Left ventricle myocardium inferior (tissue), 1 donor: Measurements from ENCODE around the gene AK4. TPM values are rescaled to one million over a fixed set of nuclear protein-coding genes. Genes with fewer than 3 reads are reported as not detected.

Experiments used
- DNase-seq: peaks from one replicate; pipeline ENCODE4 v3.0.0-alpha.2; 2020
- H3K27ac ChIP-seq: fragments of 200-600 bp; replicated peaks from 2 replicates; pipeline ENCODE4 v1.8.0; 2021
- H3K27me3 ChIP-seq: fragments of 200-600 bp; 2 replicates; pipeline ENCODE4 v1.8.0; 2021; ENCODE audit warnings: low read depth
- H3K36me3 ChIP-seq: fragments of 200-600 bp; 2 replicates; pipeline ENCODE4 v1.8.0; 2021
- H3K4me1 ChIP-seq: fragments of 200-600 bp; 2 replicates; pipeline ENCODE4 v1.8.0; 2021
- H3K4me3 ChIP-seq: fragments of 200-600 bp; 2 replicates; pipeline ENCODE4 v1.8.0; 2021; ENCODE audit warnings: mild to moderate bottlenecking, moderate library complexity
- H3K9me3 ChIP-seq: fragments of 200-600 bp; replicated peaks from 2 replicates; pipeline ENCODE4 v1.8.0; 2021
- intact Hi-C: fragments of 100-400 bp; cut with micrococcal nuclease; formaldehyde crosslinking; loops from one replicate; pipeline ENCODE4 v1.11.0; 2022
- total RNA-seq: library from RNA; stranded (reverse); fragmentation: NEBNext Ultra II Directional; extraction: Animal tissue kit (Norgen Biotek cat#: 25700); gene quantifications from one replicate; pipeline ENCODE4 v1.2.1, GENCODE V29; 2021
- TF ChIP-seq, protein P1 (sequence below): fragments of 200-600 bp; IDR thresholded peaks from 2 replicates; pipeline ENCODE4 v1.8.0; 2021; ENCODE audit warnings: antibody characterized with exemption, mild to moderate bottlenecking, borderline replicate concordance
- donor health status: DM: no; HTN: yes; CAD: no; lungs with severe emphysema.

Gene AK4
- total RNA-seq, 1 donor from 2014 or later = 168 TPM

- intact Hi-C loops = no loop called here
- DNase-seq = no peak
These were observed 69.0 kb downstream of the AK4 start for GRCh38 chr1:65216989-65217388.

DNA sequence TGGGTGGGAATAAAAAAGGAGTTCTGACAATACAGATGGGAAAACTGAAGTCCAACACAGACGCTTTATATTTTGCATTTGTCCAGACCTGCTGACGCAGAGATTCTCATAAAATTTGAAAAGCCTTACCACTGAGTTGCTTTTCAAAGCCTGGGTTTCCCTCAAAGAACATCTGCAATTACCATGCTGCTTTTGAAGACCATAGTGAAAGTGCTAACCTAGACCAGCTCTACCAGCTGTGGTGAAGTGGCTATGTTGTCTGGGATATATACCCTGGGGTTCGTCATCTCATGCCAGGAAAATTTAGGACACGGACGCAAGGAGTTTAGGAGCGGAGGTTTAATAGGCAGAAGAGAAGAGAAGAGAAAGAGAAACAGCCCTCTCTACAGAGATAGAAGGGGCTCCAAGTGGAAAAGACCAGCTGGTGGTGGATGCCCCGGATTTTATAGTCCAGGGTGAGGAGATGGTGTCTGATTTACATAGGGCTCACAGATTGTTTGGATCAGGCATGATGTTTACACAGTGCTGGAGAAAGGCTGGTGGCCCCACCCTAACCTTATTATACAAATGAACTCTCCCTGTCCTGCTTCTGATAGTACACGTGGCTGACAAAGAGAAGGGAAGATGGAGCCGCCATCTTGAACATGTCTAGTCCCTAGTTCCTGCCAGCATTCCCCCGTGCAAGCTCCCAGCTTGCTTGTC, 73.8 kb downstream of the AK4 start:
- TF ChIP-seq, protein P1, sequence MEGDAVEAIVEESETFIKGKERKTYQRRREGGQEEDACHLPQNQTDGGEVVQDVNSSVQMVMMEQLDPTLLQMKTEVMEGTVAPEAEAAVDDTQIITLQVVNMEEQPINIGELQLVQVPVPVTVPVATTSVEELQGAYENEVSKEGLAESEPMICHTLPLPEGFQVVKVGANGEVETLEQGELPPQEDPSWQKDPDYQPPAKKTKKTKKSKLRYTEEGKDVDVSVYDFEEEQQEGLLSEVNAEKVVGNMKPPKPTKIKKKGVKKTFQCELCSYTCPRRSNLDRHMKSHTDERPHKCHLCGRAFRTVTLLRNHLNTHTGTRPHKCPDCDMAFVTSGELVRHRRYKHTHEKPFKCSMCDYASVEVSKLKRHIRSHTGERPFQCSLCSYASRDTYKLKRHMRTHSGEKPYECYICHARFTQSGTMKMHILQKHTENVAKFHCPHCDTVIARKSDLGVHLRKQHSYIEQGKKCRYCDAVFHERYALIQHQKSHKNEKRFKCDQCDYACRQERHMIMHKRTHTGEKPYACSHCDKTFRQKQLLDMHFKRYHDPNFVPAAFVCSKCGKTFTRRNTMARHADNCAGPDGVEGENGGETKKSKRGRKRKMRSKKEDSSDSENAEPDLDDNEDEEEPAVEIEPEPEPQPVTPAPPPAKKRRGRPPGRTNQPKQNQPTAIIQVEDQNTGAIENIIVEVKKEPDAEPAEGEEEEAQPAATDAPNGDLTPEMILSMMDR = no peak
- no peaks in the 10 kb centered on the region for H3K4me1 ChIP-seq
- peaks cover 25% of the 10 kb centered on the region for H3K36me3 ChIP-seq
- no peak overlapping the region for H3K4me3 ChIP-seq
- no peaks in the 10 kb centered on the region for H3K9me3 ChIP-seq
- intact Hi-C loops = no loop called here
- no peaks in the 10 kb centered on the region for H3K27me3 ChIP-seq
- no peak for DNase-seq
- no peak overlapping the region for H3K27ac ChIP-seq

More at GRCh38 chr1:65216989-65217388, 69.0 kb downstream of the AK4 start:
- Histone ChIP-seq H3K27me3 (no peaks in the 10 kb centered on the region), H3K9me3 (no peaks in the 10 kb centered on the region), H3K36me3 (peaks cover 17% of the 10 kb centered on the region), H3K4me3 (no peak overlapping the region), H3K4me1 (peaks cover 25% of the 10 kb centered on the region), H3K27ac (no peak overlapping the region)
- TF ChIP-seq, protein P1 = no peak

DNA sequence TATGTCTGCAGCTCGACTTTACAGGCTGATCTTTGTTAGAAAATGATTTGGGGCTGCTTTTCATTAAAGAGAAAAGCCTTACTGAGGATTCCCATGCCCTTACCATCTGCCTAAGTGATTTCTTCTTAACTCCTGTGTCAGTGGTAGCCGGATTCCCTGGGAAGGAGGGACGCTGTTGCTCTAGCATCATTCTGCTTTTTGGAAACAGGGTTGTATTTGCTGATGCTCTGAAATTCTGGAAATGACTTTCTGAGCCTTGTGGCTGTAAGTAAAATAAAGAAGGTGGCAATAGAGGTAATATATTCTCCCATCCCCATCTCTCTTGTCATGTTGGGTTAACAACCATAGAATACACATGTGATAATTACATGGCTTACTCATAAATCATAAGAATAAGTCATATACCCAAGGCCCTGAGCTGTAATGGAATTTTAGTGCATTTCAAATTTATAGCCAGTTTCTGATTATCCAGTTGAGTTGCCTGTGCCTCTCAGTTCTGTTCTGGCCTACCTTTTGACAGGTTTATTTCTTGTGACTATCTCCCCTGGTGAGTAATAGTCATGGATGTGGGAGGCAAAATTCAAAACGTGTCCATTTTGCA, 74.4 kb downstream of the AK4 start:
- DNase-seq = no peak
- intact Hi-C loops = no loop called here
- no peaks in the 10 kb centered on the region for H3K9me3 ChIP-seq
- H3K36me3 ChIP-seq = peaks cover 25% of the 10 kb centered on the region
- TF ChIP-seq, protein P1 = no peak
- H3K4me1 ChIP-seq = no peaks in the 10 kb centered on the region
- no peak overlapping the region for H3K4me3 ChIP-seq
- no peaks in the 10 kb centered on the region for H3K27me3 ChIP-seq
- H3K27ac ChIP-seq = no peak overlapping the region

DNA sequence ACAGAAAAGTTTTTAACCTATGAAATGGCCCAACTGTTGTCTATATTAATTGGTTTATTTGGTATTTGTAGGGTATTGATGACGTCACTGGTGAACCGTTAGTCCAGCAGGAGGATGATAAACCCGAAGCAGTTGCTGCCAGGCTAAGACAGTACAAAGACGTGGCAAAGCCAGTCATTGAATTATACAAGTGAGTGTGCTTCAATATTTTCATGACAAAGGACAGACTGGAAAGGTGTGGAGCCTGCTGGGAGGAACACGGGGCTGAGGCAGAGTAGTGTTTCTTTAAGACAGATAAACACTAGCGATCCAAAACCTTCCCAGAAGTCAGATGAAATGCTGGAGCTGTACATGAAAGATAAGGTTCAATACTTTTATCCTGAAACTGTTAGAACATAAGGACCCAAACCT, 76.7 kb downstream of the AK4 start:
- no peaks in the 10 kb centered on the region for H3K4me1 ChIP-seq
- peaks cover 16% of the 10 kb centered on the region for H3K36me3 ChIP-seq
- TF ChIP-seq, protein P1 = no peak
- no peak for DNase-seq
- H3K9me3 ChIP-seq = no peaks in the 10 kb centered on the region
- H3K4me3 ChIP-seq = no peak overlapping the region
- no peak overlapping the region for H3K27ac ChIP-seq
- intact Hi-C loops = no loop called here
- H3K27me3 ChIP-seq = no peaks in the 10 kb centered on the region

DNA sequence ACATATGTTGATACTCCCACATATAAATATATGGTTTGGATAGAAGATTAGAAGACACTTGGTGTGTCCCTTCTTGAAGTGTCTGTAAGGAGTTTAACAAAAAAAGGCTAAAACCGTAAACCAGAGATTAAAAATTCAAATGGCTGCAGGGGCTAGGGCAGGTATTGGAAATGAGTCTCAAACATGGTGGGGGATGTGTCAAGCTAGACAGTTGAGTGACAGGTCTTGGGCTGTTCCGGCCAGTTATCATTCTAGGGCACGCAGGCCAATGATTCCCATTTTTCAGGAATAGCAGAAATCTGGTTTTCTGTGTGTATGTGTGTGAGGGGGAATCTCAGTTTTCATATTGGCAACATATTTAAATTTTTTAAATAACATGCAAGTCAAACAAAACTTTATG, 77.2 kb downstream of the AK4 start:
- Histone ChIP-seq H3K4me1 (no peaks in the 10 kb centered on the region), H3K27ac (no peak overlapping the region), H3K4me3 (no peak overlapping the region), H3K9me3 (no peaks in the 10 kb centered on the region), H3K36me3 (peaks cover 11% of the 10 kb centered on the region), H3K27me3 (no peaks in the 10 kb centered on the region)
- intact Hi-C loops = no loop called here
- no peak for DNase-seq
- TF ChIP-seq, protein P1 = no peak
